K562 (cell line): ENCODE measurements around the gene TGFBR2. TPM values are rescaled to one million over a fixed set of nuclear protein-coding genes. Genes with fewer than 3 reads are reported as not detected.

Experiments
- ATAC-seq: fragments of 200-7000 bp; cut with Tn5 transposase; 3 replicates; pipeline ENCODE4 v1.9.1; 2020; ENCODE audit warnings: moderate library complexity
- BruUV-seq: library from RNA; stranded (reverse); fragments of 400-500 nt; replicated peaks from 2 replicates; lab custom pipeline; 2021; lab: Mats Ljungman, UMichigan
- CTCF ChIA-PET: fragments of 300-600 bp; formaldehyde crosslinking; extraction: SDS; loops from one replicate; lab custom pipeline; 2021; ENCODE audit warnings: low intra/inter-chr PET ratio; lab: Yijun Ruan, JAX
- POLR2A ChIA-PET: fragments of 300-600, 350-650 bp; sonication (Branson Sonifier 250); formaldehyde crosslinking; extraction: SDS; loops from one replicate; lab custom pipeline; 2021; ENCODE audit warnings: antibody characterized with exemption, inconsistent platforms; lab: Yijun Ruan, JAX
- DNase-seq, 4 experiments: peaks; one replicate each; pipeline versions ENCODE4 v3.0.0 to v3.0.0-alpha.2; 2011 to 2018; ENCODE audit warnings: low spot score in 3 of 4, mixed read lengths in 3 of 4; ENCODE audit errors: extremely low read depth in 1 of 4
- FAIRE-seq: peaks from 2 replicates; lab custom pipeline; 2011; peaks lifted over from hg19 to GRCh38; lab: Jason Lieb, UNC
- H2AFZ ChIP-seq: 2 replicates; pipeline ENCODE4 v1.6.0; 2011; ENCODE audit warnings: low read depth, low read length, control low read depth, inconsistent platforms
- H3K27ac ChIP-seq: fragments of 200-600 bp; 3 replicates; pipeline ENCODE4 v1.8.0; 2011; ENCODE audit warnings: low read depth, mild to moderate bottlenecking, control low read depth, inconsistent platforms, low read length, moderate library complexity, mixed read lengths; ENCODE audit errors: extremely low read depth
- H3K27me3 ChIP-seq, 2 experiments: fragments of 300-600 bp in 1 of 2; 2 replicates in 1 of 2; 3 replicates in 1 of 2; pipeline versions ENCODE4 v1.6.0 to v1.8.0; 2011; ENCODE audit warnings: inconsistent platforms in 2 of 2, low read length in 2 of 2, mild to moderate bottlenecking in 1 of 2, mixed read lengths in 1 of 2, moderate library complexity in 1 of 2; ENCODE audit not compliant: control insufficient read depth in 2 of 2, insufficient read depth in 2 of 2
- H3K36me3 ChIP-seq: fragments of 300-600 bp; 3 replicates; pipeline ENCODE4 v1.8.0; 2011; ENCODE audit warnings: mild to moderate bottlenecking, low read length, inconsistent platforms; ENCODE audit not compliant: control insufficient read depth, insufficient read depth
- H3K4me1 ChIP-seq, 2 experiments: fragments of 200-600 bp in 1 of 2; replicated peaks in 1 of 2; 2 replicates in 1 of 2; 3 replicates in 1 of 2; pipeline versions ENCODE4 v1.5.1 to v1.8.0; 2011; ENCODE audit warnings: inconsistent platforms in 2 of 2, low read length in 2 of 2, mild to moderate bottlenecking in 1 of 2, mixed read lengths in 1 of 2, moderate library complexity in 1 of 2; ENCODE audit not compliant: control insufficient read depth in 2 of 2, insufficient read depth in 2 of 2
- H3K4me2 ChIP-seq: 2 replicates; pipeline ENCODE4 v1.6.1; 2011; ENCODE audit warnings: low read length, control low read depth, inconsistent platforms, mixed read lengths; ENCODE audit not compliant: insufficient read depth
- H3K4me3 ChIP-seq: fragments of 200-600 bp; sonication (generic), shearing (Covaris generic); 2 replicates; pipeline ENCODE4 v1.5.1; 2016; ENCODE audit warnings: control low read depth, inconsistent platforms
- H3K79me2 ChIP-seq: fragments of 200-600 bp; 3 replicates; pipeline ENCODE4 v1.8.0; 2011; ENCODE audit warnings: low read length, inconsistent platforms; ENCODE audit not compliant: control insufficient read depth, insufficient read depth
- H3K9ac ChIP-seq, 2 experiments: 2 replicates each; pipeline versions ENCODE4 v1.6.0 to v1.6.1; 2011; ENCODE audit warnings: low read depth in 2 of 2, low read length in 2 of 2, control low read depth in 1 of 2, inconsistent platforms in 1 of 2, mild to moderate bottlenecking in 1 of 2, mixed read lengths in 1 of 2; ENCODE audit not compliant: insufficient read depth in 1 of 2
- H3K9me1 ChIP-seq: one replicate; pipeline ENCODE4 v1.6.0; 2011; ENCODE audit warnings: inconsistent platforms, mild to moderate bottlenecking, low read length, moderate library complexity; ENCODE audit not compliant: control insufficient read depth, insufficient read depth
- H3K9me3 ChIP-seq: replicated peaks from 2 replicates; pipeline ENCODE4 v1.5.1; 2011; ENCODE audit warnings: low read depth, low read length, inconsistent platforms; ENCODE audit not compliant: control insufficient read depth, insufficient read depth
- H4K20me1 ChIP-seq: replicated peaks from 2 replicates; pipeline ENCODE4 v1.6.1; 2011; ENCODE audit warnings: low read length, inconsistent platforms, mixed read lengths; ENCODE audit not compliant: control insufficient read depth, insufficient read depth
- CBFA2T3 ChIP-seq: fragments of 450-650 bp; IDR thresholded peaks from 2 replicates; pipeline ENCODE4 v1.6.1; 2017
- GABPB1 ChIP-seq: sonication (generic); formaldehyde crosslinking; IDR thresholded peaks from 2 replicates; pipeline ENCODE4 v1.8.0; 2022; ENCODE audit warnings: mild to moderate bottlenecking, missing genetic modification reagents
- HNRNPL ChIP-seq: fragments of 200-400 bp; formaldehyde crosslinking; IDR thresholded peaks from 2 replicates; pipeline ENCODE4 v1.6.1; 2017; ENCODE audit warnings: low read depth, mild to moderate bottlenecking, low read length
- NCOA6 ChIP-seq: fragments of 450-650 bp; IDR thresholded peaks from 2 replicates; pipeline ENCODE4 v1.6.1; 2017; ENCODE audit warnings: mild to moderate bottlenecking
- NFE2L1 ChIP-seq: fragments of 450-650 bp; IDR thresholded peaks from 2 replicates; pipeline ENCODE4 v1.6.1; 2016; ENCODE audit warnings: missing genetic modification characterization, low read depth, mild to moderate bottlenecking, missing compliant biosample characterization, moderate library complexity, borderline replicate concordance
- NFIX ChIP-seq: fragments of 250-450 bp; sonication (Bioruptor Pico); IDR thresholded peaks from 2 replicates; pipeline ENCODE4 v1.4.0; 2020; ENCODE audit warnings: low read depth, mild to moderate bottlenecking, moderate library complexity
- ZNF384 ChIP-seq: IDR thresholded peaks from 2 replicates; pipeline ENCODE4 v1.6.1; 2012; ENCODE audit warnings: low read depth, low read length, improper control_type of control experiment
- ZNF57 ChIP-seq: fragments of 450-650 bp; formaldehyde crosslinking; IDR thresholded peaks from 2 replicates; pipeline ENCODE4 v1.4.0; 2020; ENCODE audit warnings: mild to moderate bottlenecking, moderate library complexity
- WGBS: fragments of 100-300 bp; shearing (Covaris generic); methylation state at CpG from one replicate; pipeline ENCODE4 v1.1.6; 2016; ENCODE audit warnings: low coverage, mixed read lengths; ENCODE audit not compliant: insufficient coverage; ENCODE audit errors: missing lambda C conversion rate; 5-methylcytosine and 5-hydroxymethylcytosine counted together
- in situ Hi-C: fragments of 300-500 bp; cut with MboI; formaldehyde crosslinking; loops from 4 replicates; pipeline ENCODE4 v1.15.0; 2018; ENCODE audit warnings: inconsistent platforms, mixed read lengths
- intact Hi-C: fragments of 100-400 bp; cut with micrococcal nuclease; formaldehyde crosslinking; loops from 2 replicates; pipeline ENCODE4 v1.14.2; 2022
- polyA plus RNA-seq, 8 experiments: library from polyadenylated mRNA; depleted of rRNA in 4 of 8; stranded (reverse) in 5 of 8; unstranded in 3 of 8; fragments of >200 nt; fragmentation: Nextera tagmentation in 2 of 8; fragmentation: Illumina TruSeq in 1 of 8; extraction: Ambion mirVana in 2 of 8; extraction: Trizol in 1 of 8; gene quantifications; 2 replicates each; pipeline versions ENCODE4 v1.2.1 to v1.2.3, GENCODE V29; 2011 to 2014; ENCODE audit warnings: inconsistent platforms in 1 of 8, missing spikeins in 1 of 8
- total RNA-seq, 7 experiments: library from RNA; depleted of rRNA in 6 of 7; stranded (reverse); fragments of >200 nt in 6 of 7; fragmentation: Illumina TruSeq in 2 of 7; extraction: Trizol in 2 of 7; gene quantifications; 2 replicates each; pipeline versions ENCODE4 v1.2.1 to v1.2.3, GENCODE V29; 2011 to 2021; ENCODE audit warnings: low replicate concordance in 1 of 7
- TF ChIP-seq, protein P1 (sequence below): fragments of 250-450 bp; sonication (Bioruptor Pico); IDR thresholded peaks from 2 replicates; pipeline ENCODE4 v1.4.0; 2020
- TF ChIP-seq, protein P2 (sequence below): fragments of 250-450 bp; sonication (Bioruptor Pico); IDR thresholded peaks from 2 replicates; pipeline ENCODE4 v1.4.0; 2020; ENCODE audit warnings: mild to moderate bottlenecking, moderate library complexity, borderline replicate concordance
- TF ChIP-seq, protein P3 (sequence below): fragments of 450-650 bp; formaldehyde crosslinking; IDR thresholded peaks from 2 replicates; pipeline ENCODE4 v1.4.0; 2020; ENCODE audit warnings: mild to moderate bottlenecking, moderate library complexity
- TF ChIP-seq, protein P4 (sequence below): IDR thresholded peaks from 2 replicates; pipeline ENCODE4 v1.6.1; 2016; ENCODE audit warnings: missing genetic modification characterization, missing compliant biosample characterization

TGFBR2 gene
- total and polyA plus RNA-seq, 9 of the 15 experiments (the other 6 are each of a cell fraction or from before 2014, with no cell fraction given), result 0.11 to 0.84 (median 0.24) TPM

DNA sequence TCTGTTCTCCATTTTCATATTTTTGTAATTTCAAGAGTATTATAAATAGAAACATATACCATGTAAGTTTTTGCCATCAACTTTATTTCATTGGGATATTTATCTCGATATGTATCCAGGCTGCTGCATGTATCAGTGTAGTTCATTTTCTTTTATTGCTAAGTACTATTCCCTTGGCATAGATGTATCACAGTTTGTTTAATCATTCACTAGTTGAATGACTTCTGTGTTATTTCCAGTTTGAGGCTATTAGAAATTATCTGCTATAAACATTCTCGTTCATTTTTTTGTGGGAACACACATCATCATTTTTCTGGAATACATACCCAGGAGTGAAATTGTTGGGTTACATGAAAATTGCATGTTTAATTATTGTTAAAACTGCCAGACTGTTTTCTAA, 18.5 kb upstream of the TGFBR2 start:
- Histone ChIP-seq H3K4me2 (no peak overlapping the region), H3K4me1 (no peaks in the 10 kb centered on the region), H3K27ac (no peak overlapping the region), H3K9me1 (no peaks in the 10 kb centered on the region), H3K9ac (no peak overlapping the region), H3K27me3 (no peaks in the 10 kb centered on the region), H3K4me3 (no peak overlapping the region), H4K20me1 (no peaks in the 10 kb centered on the region), H3K9me3 (no peaks in the 10 kb centered on the region), H3K79me2 (no peaks in the 10 kb centered on the region), H2AFZ (no peak overlapping the region), H3K36me3 (no peaks in the 10 kb centered on the region)
- FAIRE-seq (no peak), DNase-seq (no peak), ATAC-seq (no peak)
- POLR2A ChIA-PET, result no interaction called here
- CTCF ChIA-PET, result no interaction called here
- intact Hi-C loops, result no loop called here
- WGBS, result 0% methylated on average over 2 of the region's 2 CpGs
- in situ Hi-C loops, result no loop called here
- no TSS peak for BruUV-seq
- TF ChIP-seq CBFA2T3 (no peak), ZNF57 (no peak), ZNF384 (no peak), HNRNPL (no peak), NFIX (CRISPR knock-in tag) (no peak), NFE2L1 (tag) (no peak), NCOA6 (no peak), GABPB1 (no peak)
- TF ChIP-seq, protein P1, sequence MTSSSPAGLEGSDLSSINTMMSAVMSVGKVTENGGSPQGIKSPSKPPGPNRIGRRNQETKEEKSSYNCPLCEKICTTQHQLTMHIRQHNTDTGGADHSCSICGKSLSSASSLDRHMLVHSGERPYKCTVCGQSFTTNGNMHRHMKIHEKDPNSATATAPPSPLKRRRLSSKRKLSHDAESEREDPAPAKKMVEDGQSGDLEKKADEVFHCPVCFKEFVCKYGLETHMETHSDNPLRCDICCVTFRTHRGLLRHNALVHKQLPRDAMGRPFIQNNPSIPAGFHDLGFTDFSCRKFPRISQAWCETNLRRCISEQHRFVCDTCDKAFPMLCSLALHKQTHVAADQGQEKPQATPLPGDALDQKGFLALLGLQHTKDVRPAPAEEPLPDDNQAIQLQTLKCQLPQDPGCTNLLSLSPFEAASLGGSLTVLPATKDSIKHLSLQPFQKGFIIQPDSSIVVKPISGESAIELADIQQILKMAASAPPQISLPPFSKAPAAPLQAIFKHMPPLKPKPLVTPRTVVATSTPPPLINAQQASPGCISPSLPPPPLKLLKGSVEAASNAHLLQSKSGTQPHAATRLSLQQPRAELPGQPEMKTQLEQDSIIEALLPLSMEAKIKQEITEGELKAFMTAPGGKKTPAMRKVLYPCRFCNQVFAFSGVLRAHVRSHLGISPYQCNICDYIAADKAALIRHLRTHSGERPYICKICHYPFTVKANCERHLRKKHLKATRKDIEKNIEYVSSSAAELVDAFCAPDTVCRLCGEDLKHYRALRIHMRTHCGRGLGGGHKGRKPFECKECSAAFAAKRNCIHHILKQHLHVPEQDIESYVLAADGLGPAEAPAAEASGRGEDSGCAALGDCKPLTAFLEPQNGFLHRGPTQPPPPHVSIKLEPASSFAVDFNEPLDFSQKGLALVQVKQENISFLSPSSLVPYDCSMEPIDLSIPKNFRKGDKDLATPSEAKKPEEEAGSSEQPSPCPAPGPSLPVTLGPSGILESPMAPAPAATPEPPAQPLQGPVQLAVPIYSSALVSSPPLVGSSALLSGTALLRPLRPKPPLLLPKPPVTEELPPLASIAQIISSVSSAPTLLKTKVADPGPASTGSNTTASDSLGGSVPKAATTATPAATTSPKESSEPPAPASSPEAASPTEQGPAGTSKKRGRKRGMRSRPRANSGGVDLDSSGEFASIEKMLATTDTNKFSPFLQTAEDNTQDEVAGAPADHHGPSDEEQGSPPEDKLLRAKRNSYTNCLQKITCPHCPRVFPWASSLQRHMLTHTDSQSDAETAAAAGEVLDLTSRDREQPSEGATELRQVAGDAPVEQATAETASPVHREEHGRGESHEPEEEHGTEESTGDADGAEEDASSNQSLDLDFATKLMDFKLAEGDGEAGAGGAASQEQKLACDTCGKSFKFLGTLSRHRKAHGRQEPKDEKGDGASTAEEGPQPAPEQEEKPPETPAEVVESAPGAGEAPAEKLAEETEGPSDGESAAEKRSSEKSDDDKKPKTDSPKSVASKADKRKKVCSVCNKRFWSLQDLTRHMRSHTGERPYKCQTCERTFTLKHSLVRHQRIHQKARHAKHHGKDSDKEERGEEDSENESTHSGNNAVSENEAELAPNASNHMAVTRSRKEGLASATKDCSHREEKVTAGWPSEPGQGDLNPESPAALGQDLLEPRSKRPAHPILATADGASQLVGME (CRISPR knock-in tag), result no peak
- TF ChIP-seq, protein P2, sequence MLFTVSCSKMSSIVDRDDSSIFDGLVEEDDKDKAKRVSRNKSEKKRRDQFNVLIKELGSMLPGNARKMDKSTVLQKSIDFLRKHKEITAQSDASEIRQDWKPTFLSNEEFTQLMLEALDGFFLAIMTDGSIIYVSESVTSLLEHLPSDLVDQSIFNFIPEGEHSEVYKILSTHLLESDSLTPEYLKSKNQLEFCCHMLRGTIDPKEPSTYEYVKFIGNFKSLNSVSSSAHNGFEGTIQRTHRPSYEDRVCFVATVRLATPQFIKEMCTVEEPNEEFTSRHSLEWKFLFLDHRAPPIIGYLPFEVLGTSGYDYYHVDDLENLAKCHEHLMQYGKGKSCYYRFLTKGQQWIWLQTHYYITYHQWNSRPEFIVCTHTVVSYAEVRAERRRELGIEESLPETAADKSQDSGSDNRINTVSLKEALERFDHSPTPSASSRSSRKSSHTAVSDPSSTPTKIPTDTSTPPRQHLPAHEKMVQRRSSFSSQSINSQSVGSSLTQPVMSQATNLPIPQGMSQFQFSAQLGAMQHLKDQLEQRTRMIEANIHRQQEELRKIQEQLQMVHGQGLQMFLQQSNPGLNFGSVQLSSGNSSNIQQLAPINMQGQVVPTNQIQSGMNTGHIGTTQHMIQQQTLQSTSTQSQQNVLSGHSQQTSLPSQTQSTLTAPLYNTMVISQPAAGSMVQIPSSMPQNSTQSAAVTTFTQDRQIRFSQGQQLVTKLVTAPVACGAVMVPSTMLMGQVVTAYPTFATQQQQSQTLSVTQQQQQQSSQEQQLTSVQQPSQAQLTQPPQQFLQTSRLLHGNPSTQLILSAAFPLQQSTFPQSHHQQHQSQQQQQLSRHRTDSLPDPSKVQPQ (CRISPR knock-in tag), result no peak
- TF ChIP-seq, protein P3, sequence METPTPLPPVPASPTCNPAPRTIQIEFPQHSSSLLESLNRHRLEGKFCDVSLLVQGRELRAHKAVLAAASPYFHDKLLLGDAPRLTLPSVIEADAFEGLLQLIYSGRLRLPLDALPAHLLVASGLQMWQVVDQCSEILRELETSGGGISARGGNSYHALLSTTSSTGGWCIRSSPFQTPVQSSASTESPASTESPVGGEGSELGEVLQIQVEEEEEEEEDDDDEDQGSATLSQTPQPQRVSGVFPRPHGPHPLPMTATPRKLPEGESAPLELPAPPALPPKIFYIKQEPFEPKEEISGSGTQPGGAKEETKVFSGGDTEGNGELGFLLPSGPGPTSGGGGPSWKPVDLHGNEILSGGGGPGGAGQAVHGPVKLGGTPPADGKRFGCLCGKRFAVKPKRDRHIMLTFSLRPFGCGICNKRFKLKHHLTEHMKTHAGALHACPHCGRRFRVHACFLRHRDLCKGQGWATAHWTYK, result no peak
- TF ChIP-seq, protein P4, sequence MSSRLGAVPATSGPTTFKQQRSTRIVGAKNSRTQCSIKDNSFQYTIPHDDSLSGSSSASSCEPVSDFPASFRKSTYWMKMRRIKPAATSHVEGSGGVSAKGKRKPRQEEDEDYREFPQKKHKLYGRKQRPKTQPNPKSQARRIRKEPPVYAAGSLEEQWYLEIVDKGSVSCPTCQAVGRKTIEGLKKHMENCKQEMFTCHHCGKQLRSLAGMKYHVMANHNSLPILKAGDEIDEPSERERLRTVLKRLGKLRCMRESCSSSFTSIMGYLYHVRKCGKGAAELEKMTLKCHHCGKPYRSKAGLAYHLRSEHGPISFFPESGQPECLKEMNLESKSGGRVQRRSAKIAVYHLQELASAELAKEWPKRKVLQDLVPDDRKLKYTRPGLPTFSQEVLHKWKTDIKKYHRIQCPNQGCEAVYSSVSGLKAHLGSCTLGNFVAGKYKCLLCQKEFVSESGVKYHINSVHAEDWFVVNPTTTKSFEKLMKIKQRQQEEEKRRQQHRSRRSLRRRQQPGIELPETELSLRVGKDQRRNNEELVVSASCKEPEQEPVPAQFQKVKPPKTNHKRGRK, result no peak
